ENCODE measurements around the gene PRSS21. TPM values are rescaled to one million over a fixed set of nuclear protein-coding genes. Genes with fewer than 3 reads are reported as not detected.

Gene PRSS21
- total RNA-seq, 2 experiments from 2014 or later, result not detected

GRCh38 chr16:2799205-2799858 is 17.7 kb upstream of the PRSS21 start:
- DNase-seq, result no peak
- POLR2A ChIA-PET, result no interaction called here

GRCh38 chr16:2799859-2800226 is 17.2 kb upstream of the PRSS21 start:
- POLR2A ChIA-PET, result interaction anchor here (0.7 kb wide), 1 partner anchor 9 kb away, joined by 3 read pairs; no protein-coding TSS in a partner anchor
- H3K4me1 ChIP-seq (ENCODE audit: insufficient read depth, low read length), result no peaks in the 10 kb centered on the region
- DNase-seq, result no peak
- intact Hi-C loops (cut with DNase I, micrococcal nuclease), result no loop called here
- no peak overlapping the region for H3K27ac ChIP-seq (ENCODE audit: low read depth in 1 of 2, low read length in 2 of 2)
- H3K27me3 ChIP-seq (ENCODE audit: control insufficient read depth in 1 of 2, insufficient read depth in 2 of 2, low read length in 2 of 2), result peaks cover 0 to 2% of the 10 kb centered on the region in 2 experiments
- CTCF ChIA-PET, result interaction anchor here (1.3 kb wide), 1 partner anchor 69 kb away, joined by 5 read pairs; no protein-coding TSS in a partner anchor
- no peaks in the 10 kb centered on the region for H3K4me1 Mint-ChIP-seq (ENCODE audit: low read depth)
- H3K9me3 ChIP-seq (ENCODE audit: control insufficient read depth in 1 of 2, insufficient read depth in 1 of 2, low read length in 2 of 2), result peaks cover 4 to 12% of the 10 kb centered on the region in 2 experiments
- no peak overlapping the region for H3K4me3 ChIP-seq (ENCODE audit: low read length)
- no peak for ATAC-seq (ENCODE audit: poor library complexity)
- H3K27me3 Mint-ChIP-seq, result peaks cover 5% of the 10 kb centered on the region
- H3K36me3 ChIP-seq (ENCODE audit: insufficient read depth, low read length), result no peaks in the 10 kb centered on the region
- peaks cover 6% of the 10 kb centered on the region for H3K9me3 Mint-ChIP-seq
- H3K4me3 Mint-ChIP-seq, result no peak overlapping the region
- no peaks in the 10 kb centered on the region for H3K36me3 Mint-ChIP-seq (ENCODE audit: low read depth)
- no peak for TF ChIP-seq CTCF (IDR thresholded peaks at IDR 0.05)
- no peak overlapping the region for H3K27ac Mint-ChIP-seq

More at GRCh38 chr16:2799205-2799858, 17.7 kb upstream of the PRSS21 start:
- no peak for ATAC-seq (ENCODE audit: poor library complexity)
- Mint-ChIP-seq H3K27me3 (peaks cover 10% of the 10 kb centered on the region), H3K36me3 (ENCODE audit: low read depth) (no peaks in the 10 kb centered on the region), H3K4me3 (no peak overlapping the region), H3K9me3 (peaks cover 6% of the 10 kb centered on the region), H3K4me1 (ENCODE audit: low read depth) (no peaks in the 10 kb centered on the region), H3K27ac (no peak overlapping the region)
- intact Hi-C loops (cut with DNase I, micrococcal nuclease), result no loop called here
- H3K27ac ChIP-seq (ENCODE audit: low read depth in 1 of 2, low read length in 2 of 2), result no peak overlapping the region
- no peak for TF ChIP-seq CTCF (IDR thresholded peaks at IDR 0.05)
- CTCF ChIA-PET, result no interaction called here
- H3K36me3 ChIP-seq (ENCODE audit: insufficient read depth, low read length), result no peaks in the 10 kb centered on the region
- H3K27me3 ChIP-seq (ENCODE audit: control insufficient read depth in 1 of 2, insufficient read depth in 2 of 2, low read length in 2 of 2), result no peaks in the 10 kb centered on the region
- no peaks in the 10 kb centered on the region for H3K4me1 ChIP-seq (ENCODE audit: insufficient read depth, low read length)
- H3K9me3 ChIP-seq (ENCODE audit: control insufficient read depth in 1 of 2, insufficient read depth in 1 of 2, low read length in 2 of 2), result peaks cover 0 to 9% of the 10 kb centered on the region in 2 experiments
- no peak overlapping the region for H3K4me3 ChIP-seq (ENCODE audit: low read length)

GRCh38 chr16:2803545-2804195 is 13.4 kb upstream of the PRSS21 start:
- DNase-seq, result no peak
- CTCF ChIA-PET, result no interaction called here
- Mint-ChIP-seq H3K4me1 (ENCODE audit: low read depth) (no peaks in the 10 kb centered on the region), H3K27me3 (peaks cover 16% of the 10 kb centered on the region), H3K27ac (no peak overlapping the region), H3K36me3 (ENCODE audit: low read depth) (no peaks in the 10 kb centered on the region), H3K9me3 (peaks cover 6% of the 10 kb centered on the region), H3K4me3 (no peak overlapping the region)
- Histone ChIP-seq H3K4me1 (ENCODE audit: insufficient read depth, low read length) (no peaks in the 10 kb centered on the region), H3K27ac (ENCODE audit: low read depth in 1 of 2, low read length in 2 of 2) (no peak overlapping the region), H3K27me3 (ENCODE audit: control insufficient read depth in 1 of 2, insufficient read depth in 2 of 2, low read length in 2 of 2) (peaks cover 0 to 6% of the 10 kb centered on the region in 2 experiments), H3K4me3 (ENCODE audit: low read length) (no peak overlapping the region), H3K9me3 (ENCODE audit: control insufficient read depth in 1 of 2, insufficient read depth in 1 of 2, low read length in 2 of 2) (peaks cover 11 to 12% of the 10 kb centered on the region in 2 experiments), H3K36me3 (ENCODE audit: insufficient read depth, low read length) (no peaks in the 10 kb centered on the region)
- no peak for ATAC-seq (ENCODE audit: poor library complexity)
- intact Hi-C loops (cut with DNase I, micrococcal nuclease), result no loop called here
- TF ChIP-seq CTCF (IDR thresholded peaks at IDR 0.05), result no peak
- POLR2A ChIA-PET, result no interaction called here
